ENCODE results near the gene HIRIP3.

The HIRIP3 gene

GRCh38 chr16:29951625-29952365 is 43.6 kb downstream of the HIRIP3 start:
- no peak for DNase-seq

GRCh38 chr16:29950806-29951461 is 44.5 kb downstream of the HIRIP3 start:
- no peak for DNase-seq

GRCh38 chr16:29947897-29948296 is 47.5 kb downstream of the HIRIP3 start:
- no peak for DNase-seq

GRCh38 chr16:29943846-29944799 is 51.3 kb downstream of the HIRIP3 start:
- no peak for DNase-seq
